CD4-positive, alpha-beta T cell treated with Interferon gamma for 1 hour (primary cell): ENCODE measurements around the gene TMEM244.
"Not testable (repeated sequence)": the region's sequence is repeated elsewhere in the genome, so short reads cannot be mapped to it uniquely, and the experiment has no call there.

Source experiments
- DNase-seq: peaks from one replicate; pipeline ENCODE4 v3.0.0-alpha.2; 2020

The TMEM244 gene

GRCh38 chr6:129860908-129861665, at the start of gene TMEM244:
Gene TMEM244 (minus strand): TSS chr6:129861315. CDS start chr6:129861188, 127 bp downstream.
- DNase-seq: no peak

GRCh38 chr6:129908858-129909257, 47.7 kb upstream of the TMEM244 start:
- DNase-seq: no peak

- no peak for DNase-seq
Observed at GRCh38 chr6:129908356-129908755, 47.2 kb upstream of the TMEM244 start.

GRCh38 chr6:129906515-129907077, 45.5 kb upstream of the TMEM244 start:
- DNase-seq: no peak

- no peak for DNase-seq
Observed at GRCh38 chr6:129903082-129903481, 42.0 kb upstream of the TMEM244 start.

- no peak for DNase-seq
Observed at GRCh38 chr6:129902681-129903080, 41.6 kb upstream of the TMEM244 start.

GRCh38 chr6:129901910-129902309, 40.8 kb upstream of the TMEM244 start:
- DNase-seq: no peak

- no peak for DNase-seq
Observed at GRCh38 chr6:129895692-129896091, 34.6 kb upstream of the TMEM244 start.

GRCh38 chr6:129894921-129895320, 33.8 kb upstream of the TMEM244 start:
- DNase-seq: no peak

- no peak for DNase-seq
Observed at GRCh38 chr6:129893640-129894039, 32.5 kb upstream of the TMEM244 start.

GRCh38 chr6:129890701-129891100, 29.6 kb upstream of the TMEM244 start:
- no peak for DNase-seq

- DNase-seq: no peak
Observed at GRCh38 chr6:129890164-129890563, 29.0 kb upstream of the TMEM244 start.

- no peak for DNase-seq
Observed at GRCh38 chr6:129889580-129889979, 28.5 kb upstream of the TMEM244 start.

- no peak for DNase-seq
Observed at GRCh38 chr6:129886401-129887155, 25.5 kb upstream of the TMEM244 start.

GRCh38 chr6:129884211-129884610, 23.1 kb upstream of the TMEM244 start:
- no peak for DNase-seq

- DNase-seq: peak; percentile 7
Observed at GRCh38 chr6:129882510-129883023, 21.5 kb upstream of the TMEM244 start.

GRCh38 chr6:129877894-129878293, 16.8 kb upstream of the TMEM244 start:
- not testable (repeated sequence) for DNase-seq

- DNase-seq: no peak
Observed at GRCh38 chr6:129875610-129876520, 14.8 kb upstream of the TMEM244 start.

GRCh38 chr6:129874837-129875236, 13.7 kb upstream of the TMEM244 start:
- DNase-seq: no peak

- DNase-seq: no peak
Observed at GRCh38 chr6:129872586-129872985, 11.5 kb upstream of the TMEM244 start.

- no peak for DNase-seq
Observed at GRCh38 chr6:129871221-129871620, 10.1 kb upstream of the TMEM244 start.

- DNase-seq: no peak
Observed at GRCh38 chr6:129867403-129867802, 6.3 kb upstream of the TMEM244 start.

- no peak for DNase-seq
Observed at GRCh38 chr6:129866688-129867087, 5.6 kb upstream of the TMEM244 start.
